Peyer's patch (tissue), 4 donors: Measurements from ENCODE around the gene KAZN.

Experiments
- POLR2A ChIP-seq, 2 donors: fragments of 450-650 bp; IDR thresholded peaks; one replicate each; pipeline ENCODE4 v1.5.1; 2017; ENCODE audit warnings: antibody characterized with exemption in 2 of 2, mild to moderate bottlenecking in 2 of 2, moderate library complexity in 2 of 2
- TF ChIP-seq, protein P1 (sequence below), 6 experiments: fragments of 450-650 bp in 4 of 6; fragments of 200-600 bp in 2 of 6; sonication (generic) in 1 of 6; IDR thresholded peaks; one replicate each; pipeline ENCODE4 v1.5.1; 2017 to 2019; ENCODE audit warnings: antibody characterized with exemption in 6 of 6, mild to moderate bottlenecking in 3 of 6, moderate library complexity in 1 of 6

DNA sequence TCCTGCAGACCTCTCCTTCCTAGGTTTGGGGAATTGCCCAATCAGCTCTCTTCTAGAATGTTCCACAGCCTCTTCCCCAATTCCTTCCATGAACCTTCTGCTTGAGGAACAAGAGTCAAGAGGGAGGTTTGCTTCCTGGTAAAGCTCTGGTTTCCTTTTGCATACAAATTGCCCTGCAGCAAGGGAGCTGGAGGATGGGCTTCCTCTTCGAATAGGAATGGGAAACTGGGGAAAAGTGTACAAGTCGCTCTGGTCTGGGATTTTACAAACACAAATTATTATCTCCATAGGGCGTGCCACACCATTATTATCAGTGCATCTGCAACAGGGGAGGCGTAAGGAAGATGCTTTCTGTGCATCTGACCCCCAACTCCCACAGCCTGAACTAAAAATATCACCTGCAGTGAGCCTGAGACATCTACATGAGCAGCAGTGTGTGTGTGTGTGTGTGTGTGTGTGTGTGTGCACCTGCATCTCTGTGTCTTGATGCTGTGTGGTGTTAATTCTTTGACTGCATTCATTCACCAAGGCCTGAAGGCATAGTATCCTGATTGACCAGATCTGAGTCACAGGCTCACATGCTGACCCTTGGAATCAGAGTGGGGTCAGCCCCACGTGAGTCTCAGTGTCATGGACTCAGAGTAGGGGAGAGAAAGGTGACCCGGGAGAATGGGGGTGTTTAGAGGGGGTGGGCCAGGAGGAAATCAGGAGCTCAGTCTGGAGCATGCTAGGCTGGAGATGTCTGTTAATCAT lies 272.9 kb downstream of the KAZN start:
- TF ChIP-seq, protein P1, sequence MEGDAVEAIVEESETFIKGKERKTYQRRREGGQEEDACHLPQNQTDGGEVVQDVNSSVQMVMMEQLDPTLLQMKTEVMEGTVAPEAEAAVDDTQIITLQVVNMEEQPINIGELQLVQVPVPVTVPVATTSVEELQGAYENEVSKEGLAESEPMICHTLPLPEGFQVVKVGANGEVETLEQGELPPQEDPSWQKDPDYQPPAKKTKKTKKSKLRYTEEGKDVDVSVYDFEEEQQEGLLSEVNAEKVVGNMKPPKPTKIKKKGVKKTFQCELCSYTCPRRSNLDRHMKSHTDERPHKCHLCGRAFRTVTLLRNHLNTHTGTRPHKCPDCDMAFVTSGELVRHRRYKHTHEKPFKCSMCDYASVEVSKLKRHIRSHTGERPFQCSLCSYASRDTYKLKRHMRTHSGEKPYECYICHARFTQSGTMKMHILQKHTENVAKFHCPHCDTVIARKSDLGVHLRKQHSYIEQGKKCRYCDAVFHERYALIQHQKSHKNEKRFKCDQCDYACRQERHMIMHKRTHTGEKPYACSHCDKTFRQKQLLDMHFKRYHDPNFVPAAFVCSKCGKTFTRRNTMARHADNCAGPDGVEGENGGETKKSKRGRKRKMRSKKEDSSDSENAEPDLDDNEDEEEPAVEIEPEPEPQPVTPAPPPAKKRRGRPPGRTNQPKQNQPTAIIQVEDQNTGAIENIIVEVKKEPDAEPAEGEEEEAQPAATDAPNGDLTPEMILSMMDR (IDR thresholded peaks at IDR 0.05) = no peak
- no peak for TF ChIP-seq POLR2A (IDR thresholded peaks at IDR 0.05)
